Activated T-cell treated with anti-CD3 and anti-CD28 coated beads, Interleukin-2, amount 50 U/mL, for 24 hours (primary cell): Measurements from ENCODE around the gene CCNA2.

Experiments used
- DNase-seq: peaks from one replicate; pipeline ENCODE4 v3.0.0-alpha.2; 2020
- H3K27ac Mint-ChIP-seq: 2 replicates; pipeline ENCODE4 v1.8.0; 2020; ENCODE audit warnings: mild to moderate bottlenecking, mixed read lengths
- H3K27me3 Mint-ChIP-seq: 2 replicates; pipeline ENCODE4 v1.8.0; 2020; ENCODE audit warnings: mixed read lengths
- H3K36me3 Mint-ChIP-seq: 2 replicates; pipeline ENCODE4 v1.8.0; 2020; ENCODE audit warnings: low read depth, mixed read lengths
- H3K4me1 Mint-ChIP-seq: 2 replicates; pipeline ENCODE4 v1.8.0; 2020; ENCODE audit warnings: low read depth, mixed read lengths
- H3K4me3 Mint-ChIP-seq: 2 replicates; pipeline ENCODE4 v1.8.0; 2020; ENCODE audit warnings: mild to moderate bottlenecking, moderate library complexity, mixed read lengths
- H3K9me3 Mint-ChIP-seq: 2 replicates; pipeline ENCODE4 v1.8.0; 2020; ENCODE audit warnings: mixed read lengths

Gene CCNA2

DNA sequence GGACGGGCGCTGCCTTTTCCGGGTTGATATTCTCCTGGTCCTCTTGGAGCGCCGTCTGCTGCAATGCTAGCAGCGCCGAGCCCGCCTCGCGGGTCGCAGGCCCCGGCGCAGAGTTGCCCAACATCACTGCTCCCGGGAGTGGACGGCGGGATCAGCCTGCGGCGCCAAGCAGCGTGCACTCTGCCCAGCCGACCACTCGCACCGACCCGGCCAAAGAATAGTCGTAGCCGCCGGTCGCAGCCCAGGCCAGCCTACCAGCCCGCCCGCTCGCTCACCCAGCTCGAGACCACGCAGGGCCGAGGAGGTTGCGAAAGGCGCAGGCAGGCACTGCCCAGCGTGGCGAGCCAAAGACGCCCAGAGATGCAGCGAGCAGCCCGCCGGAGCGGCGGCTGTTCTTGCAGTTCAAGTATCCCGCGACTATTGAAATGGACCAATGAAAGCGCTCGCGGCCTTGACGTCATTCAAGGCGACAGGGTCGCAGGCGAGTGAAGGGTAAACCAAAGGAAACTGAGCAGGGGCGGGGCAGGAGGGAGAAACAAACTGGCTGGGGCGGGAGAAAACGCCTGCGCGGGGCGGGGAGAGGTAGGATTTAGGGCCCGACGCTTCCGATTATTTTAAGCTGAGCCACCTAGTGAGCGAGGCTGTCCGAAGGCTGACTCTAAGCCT lies at the start of gene CCNA2:
CCNA2 (minus strand) TSS at position 379 of the 666 bp plus-strand sequence; CDS start at position 124, 255 bp downstream.
- Mint-ChIP-seq H3K27ac (peak within 1 kb of the TSS; percentile 91), H3K9me3 (no peaks in the 10 kb centered on the region), H3K27me3 (no peaks in the 10 kb centered on the region), H3K4me3 (peak within 1 kb of the TSS; percentile 97), H3K36me3 (peaks cover 67% of the 10 kb centered on the region), H3K4me1 (peaks cover 20% of the 10 kb centered on the region)
- DNase-seq, result peak; percentile 96

DNA sequence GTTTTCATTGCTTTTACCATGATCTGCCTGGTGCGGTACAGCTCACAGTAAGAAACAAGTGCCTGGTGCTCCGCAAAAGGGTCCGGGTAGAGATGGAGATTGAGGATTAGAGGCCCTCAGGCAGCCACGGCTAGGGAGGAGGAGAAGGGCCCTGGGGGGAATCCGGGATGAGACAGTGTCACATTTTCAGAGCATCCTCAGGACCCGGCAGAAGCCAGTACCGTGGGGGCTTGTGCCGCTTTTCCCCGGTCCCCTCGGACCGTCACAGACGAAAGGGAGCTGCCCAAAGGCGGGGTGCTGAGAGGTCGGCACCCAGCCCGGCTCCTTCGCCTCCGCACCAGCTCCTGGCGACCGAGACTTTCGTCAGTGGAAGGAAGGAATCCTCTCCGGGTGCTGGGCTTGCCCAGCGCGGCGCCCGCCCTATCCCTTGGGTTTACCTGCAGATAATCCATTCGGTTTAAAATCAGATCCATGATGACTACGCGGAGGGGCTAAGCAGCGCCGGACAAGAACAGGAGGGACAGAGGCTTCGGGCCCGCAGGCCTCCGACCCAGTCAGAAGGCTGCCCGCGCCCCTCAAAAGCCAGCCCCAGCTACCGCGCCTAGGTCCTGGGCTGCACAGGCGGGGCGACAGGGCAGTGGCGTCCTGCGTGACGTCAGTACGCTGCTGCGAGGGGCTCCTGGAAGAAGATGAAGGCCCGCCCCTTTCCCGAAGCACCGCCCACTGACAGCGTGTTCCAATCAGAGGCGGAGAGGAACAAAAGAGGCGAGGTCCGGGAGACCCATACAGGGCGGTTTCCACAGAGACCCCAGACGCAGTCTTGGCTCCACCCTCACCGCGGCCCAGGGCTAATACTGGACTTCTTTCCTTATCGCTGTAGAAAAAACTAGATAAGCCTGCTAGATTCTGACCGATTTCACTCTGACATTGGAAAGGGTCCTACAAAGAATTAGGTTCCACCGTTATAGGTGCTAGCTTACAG lies 46.4 kb upstream of the CCNA2 start, which contains the start of gene BBS7:
BBS7 (minus strand) TSS at position 634 of the 982 bp plus-strand sequence; CDS start at position 473, 161 bp downstream.
- Mint-ChIP-seq H3K27me3 (peaks cover 14% of the 10 kb centered on the region), H3K4me1 (peaks cover 24% of the 10 kb centered on the region), H3K27ac (peak within 1 kb of the TSS; percentile 92), H3K4me3 (peak within 1 kb of the TSS; percentile 98), H3K9me3 (no peaks in the 10 kb centered on the region), H3K36me3 (peaks cover 30% of the 10 kb centered on the region)
- peak; percentile 98 for DNase-seq

DNA sequence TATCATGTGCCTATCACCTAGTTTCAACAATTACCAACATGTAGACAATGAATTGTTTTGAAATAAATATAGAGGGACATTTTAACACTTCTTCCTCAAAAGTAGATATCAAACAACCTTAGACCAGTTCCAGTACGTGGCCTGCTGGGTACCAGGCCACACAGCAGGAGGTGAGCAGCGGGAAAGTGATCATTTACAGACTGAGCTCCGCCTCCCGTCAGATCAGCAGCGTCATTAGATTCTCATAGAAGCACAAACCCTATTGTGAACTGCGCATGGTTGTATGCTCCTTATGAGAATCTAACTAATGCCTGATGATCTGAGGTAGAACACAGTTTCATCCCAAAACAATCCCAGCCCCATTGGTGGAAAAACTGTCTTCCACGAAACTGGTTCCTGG lies 40.1 kb upstream of the CCNA2 start:
- H3K4me3 Mint-ChIP-seq, result no peak overlapping the region
- H3K9me3 Mint-ChIP-seq, result no peaks in the 10 kb centered on the region
- H3K27ac Mint-ChIP-seq, result no peak overlapping the region
- H3K36me3 Mint-ChIP-seq, result peaks cover 53% of the 10 kb centered on the region
- H3K27me3 Mint-ChIP-seq, result no peaks in the 10 kb centered on the region
- H3K4me1 Mint-ChIP-seq, result peaks cover 16% of the 10 kb centered on the region
- no peak for DNase-seq

DNA sequence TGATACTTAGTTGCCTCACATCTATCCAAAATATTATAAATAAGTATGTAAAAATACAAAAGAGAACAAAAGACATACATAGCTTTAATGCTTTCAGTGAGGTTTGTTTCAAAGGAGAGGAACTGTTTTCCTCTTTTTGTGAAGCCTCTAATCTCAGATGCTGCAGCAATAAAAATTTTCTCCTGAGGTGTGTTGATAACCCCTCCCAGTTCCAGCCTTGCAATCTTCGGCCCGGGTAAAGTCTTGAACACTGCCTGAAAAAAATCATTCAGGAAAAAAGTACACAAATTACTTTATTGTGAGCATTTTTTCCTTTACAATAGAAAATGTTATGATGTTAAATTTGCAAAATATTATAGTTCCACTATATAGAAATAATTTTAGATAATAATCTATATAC lies 37.7 kb upstream of the CCNA2 start:
- H3K4me3 Mint-ChIP-seq, result no peak overlapping the region
- peaks cover 51% of the 10 kb centered on the region for H3K36me3 Mint-ChIP-seq
- DNase-seq, result no peak
- H3K4me1 Mint-ChIP-seq, result peaks cover 13% of the 10 kb centered on the region
- no peak overlapping the region for H3K27ac Mint-ChIP-seq
- H3K9me3 Mint-ChIP-seq, result no peaks in the 10 kb centered on the region
- H3K27me3 Mint-ChIP-seq, result no peaks in the 10 kb centered on the region

DNA sequence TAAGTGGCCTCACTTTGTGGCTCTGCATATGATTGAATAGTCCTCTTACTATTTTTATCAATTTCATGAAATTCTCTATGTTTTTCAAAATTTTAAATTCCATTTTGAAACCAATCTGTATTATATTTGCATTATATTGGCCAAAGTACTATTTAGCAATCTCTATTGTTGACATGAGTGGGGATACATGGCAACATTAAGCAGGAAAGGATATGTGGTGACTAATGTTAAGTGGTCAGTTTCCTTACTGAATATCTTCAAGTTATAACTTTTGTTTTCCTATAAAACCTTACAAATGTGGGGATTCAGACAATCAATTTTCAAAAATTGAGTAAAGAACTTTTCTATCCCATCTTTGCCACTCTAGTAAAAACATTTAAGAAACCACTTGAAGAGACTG lies 36.4 kb upstream of the CCNA2 start:
- Mint-ChIP-seq H3K27ac (no peak overlapping the region), H3K27me3 (no peaks in the 10 kb centered on the region), H3K4me3 (no peak overlapping the region), H3K36me3 (peaks cover 45% of the 10 kb centered on the region), H3K4me1 (peaks cover 10% of the 10 kb centered on the region), H3K9me3 (no peaks in the 10 kb centered on the region)
- DNase-seq, result no peak

DNA sequence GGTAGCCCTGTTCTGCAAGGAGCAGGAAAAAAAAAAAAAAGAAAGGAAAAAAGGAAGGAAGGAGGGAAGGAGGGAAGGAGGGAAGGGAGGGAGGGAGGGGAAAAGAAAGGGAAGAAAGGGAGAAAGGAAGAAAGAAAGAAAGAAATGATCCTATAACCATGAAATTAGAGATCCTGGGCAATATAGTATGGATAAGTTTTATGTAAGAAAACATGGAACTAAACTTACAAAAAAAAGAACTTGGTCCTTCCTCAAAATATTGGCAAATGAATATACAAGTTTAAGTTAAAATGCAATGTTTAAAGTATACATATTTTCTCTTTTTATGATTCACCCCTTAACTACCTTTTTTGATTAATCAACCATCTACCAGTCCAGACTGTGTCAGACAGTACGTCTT lies 27.7 kb upstream of the CCNA2 start:
- H3K4me3 Mint-ChIP-seq, result no peak overlapping the region
- H3K27me3 Mint-ChIP-seq, result no peaks in the 10 kb centered on the region
- no peak for DNase-seq
- H3K36me3 Mint-ChIP-seq, result peaks cover 48% of the 10 kb centered on the region
- no peaks in the 10 kb centered on the region for H3K4me1 Mint-ChIP-seq
- no peak overlapping the region for H3K27ac Mint-ChIP-seq
- no peaks in the 10 kb centered on the region for H3K9me3 Mint-ChIP-seq

DNA sequence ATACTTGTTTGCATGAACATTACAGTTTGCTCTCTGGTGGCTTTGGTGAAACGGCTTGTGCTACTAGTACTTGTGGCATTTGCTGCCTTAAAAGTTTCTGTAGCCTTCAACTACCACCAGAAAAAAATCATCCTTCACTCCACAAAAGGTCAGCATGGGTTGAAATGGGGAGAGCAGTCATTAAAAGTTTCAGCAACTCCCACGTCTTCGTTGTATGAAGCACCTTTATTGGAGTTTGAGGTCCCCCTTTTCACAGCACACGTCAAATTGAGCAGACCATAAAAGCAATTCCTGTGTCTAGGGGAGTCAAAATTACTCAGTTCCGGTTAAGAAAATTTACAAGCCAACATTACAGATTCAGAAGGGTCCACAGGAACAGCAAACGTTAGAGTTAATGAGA lies 23.0 kb upstream of the CCNA2 start:
- Mint-ChIP-seq H3K4me1 (no peaks in the 10 kb centered on the region), H3K4me3 (no peak overlapping the region), H3K27me3 (no peaks in the 10 kb centered on the region), H3K9me3 (no peaks in the 10 kb centered on the region), H3K36me3 (peaks cover 58% of the 10 kb centered on the region), H3K27ac (no peak overlapping the region)
- no peak for DNase-seq

DNA sequence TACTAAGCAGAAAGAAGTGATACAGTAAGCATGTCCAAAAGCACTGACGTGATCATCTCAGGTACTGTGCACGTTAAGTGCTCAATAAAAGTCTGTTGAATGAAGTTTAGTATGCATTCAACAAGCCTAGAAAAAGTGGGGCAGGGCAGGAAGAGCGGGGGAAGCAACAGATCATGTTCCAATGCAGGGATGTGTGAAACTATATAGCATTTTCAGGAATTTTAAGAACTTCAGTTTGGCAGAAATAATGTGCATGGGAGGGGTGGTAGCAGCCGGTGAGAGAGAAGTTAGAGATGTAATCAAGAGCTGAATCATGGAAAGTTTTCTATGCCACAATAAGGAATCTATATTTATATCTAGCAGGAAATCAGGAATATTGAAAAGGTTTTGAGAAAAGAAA lies 19.2 kb upstream of the CCNA2 start:
- no peaks in the 10 kb centered on the region for H3K4me1 Mint-ChIP-seq
- H3K27me3 Mint-ChIP-seq, result no peaks in the 10 kb centered on the region
- H3K36me3 Mint-ChIP-seq, result peaks cover 66% of the 10 kb centered on the region
- H3K4me3 Mint-ChIP-seq, result no peak overlapping the region
- H3K9me3 Mint-ChIP-seq, result no peaks in the 10 kb centered on the region
- H3K27ac Mint-ChIP-seq, result no peak overlapping the region
- DNase-seq, result no peak

DNA sequence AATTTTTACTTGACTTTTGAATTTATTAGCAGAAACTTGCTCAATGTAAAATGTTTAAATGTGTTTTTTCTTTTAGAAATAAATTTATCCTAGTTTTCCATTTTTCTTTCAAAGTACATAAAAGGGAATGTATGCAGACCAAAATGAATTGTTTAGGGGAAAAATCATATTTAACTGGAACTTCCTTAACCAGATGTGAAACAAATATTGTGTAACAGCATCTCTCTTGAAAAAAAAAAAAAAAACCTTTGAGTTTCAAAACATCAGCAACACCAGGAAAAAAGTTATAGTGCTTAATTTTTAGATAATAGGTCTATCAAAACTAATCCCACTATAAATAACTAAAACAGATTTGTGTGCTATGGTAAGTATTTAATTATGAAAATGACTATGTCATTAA lies 14.5 kb upstream of the CCNA2 start:
- H3K4me3 Mint-ChIP-seq, result no peak overlapping the region
- H3K27ac Mint-ChIP-seq, result no peak overlapping the region
- H3K36me3 Mint-ChIP-seq, result peaks cover 50% of the 10 kb centered on the region
- no peaks in the 10 kb centered on the region for H3K4me1 Mint-ChIP-seq
- no peak for DNase-seq
- no peaks in the 10 kb centered on the region for H3K27me3 Mint-ChIP-seq
- H3K9me3 Mint-ChIP-seq, result no peaks in the 10 kb centered on the region

DNA sequence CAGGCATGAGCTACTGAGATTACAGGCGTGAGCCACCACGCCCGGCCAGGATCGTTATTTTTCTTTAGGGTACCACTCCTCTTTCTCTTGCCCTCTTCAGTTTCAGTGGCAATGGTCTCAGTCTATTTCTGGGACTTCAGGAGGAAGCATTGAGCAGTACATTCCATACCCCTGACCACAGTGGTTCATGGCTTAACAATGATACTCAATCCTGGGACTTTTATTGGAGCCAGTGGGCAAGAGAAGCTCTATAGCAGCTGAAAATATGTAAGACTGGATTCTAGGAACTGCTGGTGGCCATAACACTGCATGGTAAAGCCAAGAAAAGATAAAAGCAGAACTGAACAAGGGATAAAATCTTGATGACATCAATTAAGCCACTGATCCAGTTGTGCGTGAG lies 5.8 kb upstream of the CCNA2 start:
- peaks cover 47% of the 10 kb centered on the region for H3K36me3 Mint-ChIP-seq
- no peaks in the 10 kb centered on the region for H3K9me3 Mint-ChIP-seq
- H3K4me1 Mint-ChIP-seq, result no peaks in the 10 kb centered on the region
- H3K4me3 Mint-ChIP-seq, result no peak overlapping the region
- no peaks in the 10 kb centered on the region for H3K27me3 Mint-ChIP-seq
- no peak overlapping the region for H3K27ac Mint-ChIP-seq
- no peak for DNase-seq

DNA sequence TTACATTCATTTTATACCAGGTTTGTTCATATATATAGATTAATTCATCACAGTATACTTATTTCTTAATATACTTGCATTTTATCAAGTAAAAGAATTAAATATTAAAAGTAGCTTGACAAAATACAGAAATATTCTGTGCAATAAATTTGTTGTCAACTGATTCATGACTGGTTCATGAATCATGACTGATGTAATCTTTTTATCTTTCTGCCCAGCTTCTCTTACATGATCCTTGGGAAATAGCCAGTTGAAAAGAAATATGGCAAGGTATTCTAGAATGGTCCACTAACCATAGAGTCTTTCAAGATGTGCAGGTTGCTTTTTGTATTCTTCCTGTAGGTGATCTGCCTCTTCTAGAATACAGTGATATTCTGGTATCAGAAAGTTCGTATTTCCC lies 4.2 kb upstream of the CCNA2 start:
- no peak for DNase-seq
- H3K9me3 Mint-ChIP-seq, result no peaks in the 10 kb centered on the region
- H3K27me3 Mint-ChIP-seq, result no peaks in the 10 kb centered on the region
- H3K36me3 Mint-ChIP-seq, result peaks cover 48% of the 10 kb centered on the region
- no peak overlapping the region for H3K27ac Mint-ChIP-seq
- H3K4me3 Mint-ChIP-seq, result no peak overlapping the region
- H3K4me1 Mint-ChIP-seq, result peaks cover 5% of the 10 kb centered on the region

DNA sequence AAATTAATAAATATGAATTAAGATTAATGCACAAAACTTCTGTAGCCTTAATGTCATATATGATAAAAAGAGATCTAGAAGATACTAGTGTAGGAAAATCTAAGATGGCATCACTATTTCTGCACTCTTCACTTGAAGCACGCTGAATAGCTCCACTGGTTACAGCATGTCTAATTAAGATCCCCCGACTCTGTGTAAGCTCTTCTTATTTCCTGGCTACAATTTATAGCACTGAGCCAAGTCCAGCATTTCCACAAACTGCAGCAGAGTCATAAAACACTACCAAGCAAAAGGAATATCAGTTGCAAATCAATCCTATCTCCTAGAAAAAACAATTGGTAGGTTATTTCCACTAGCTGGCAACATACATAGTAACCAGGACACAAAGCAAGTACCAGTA lies 1.3 kb upstream of the CCNA2 start:
- Mint-ChIP-seq H3K9me3 (no peaks in the 10 kb centered on the region), H3K27ac (no peak overlapping the region), H3K4me1 (peaks cover 17% of the 10 kb centered on the region), H3K36me3 (peaks cover 57% of the 10 kb centered on the region), H3K27me3 (no peaks in the 10 kb centered on the region), H3K4me3 (no peak overlapping the region)
- DNase-seq, result no peak

DNA sequence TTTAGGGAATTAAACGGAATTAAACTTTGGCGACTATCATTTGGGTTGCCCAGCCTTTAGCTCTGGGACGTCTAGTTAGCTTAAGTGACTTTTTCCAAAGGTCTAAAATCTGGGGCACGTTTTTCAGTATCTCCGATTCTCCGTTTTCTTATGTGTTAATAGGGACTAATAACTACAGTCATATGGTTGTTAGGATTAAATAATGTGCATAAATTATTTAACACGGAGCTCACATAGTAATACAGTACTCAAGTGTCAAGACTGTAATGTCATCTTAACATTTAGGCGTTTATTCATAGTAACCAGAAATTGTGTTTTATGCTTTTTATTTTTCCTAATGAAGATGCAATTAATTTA lies 466 bp upstream of the CCNA2 start:
- DNase-seq, result no peak
- peak overlapping the region; percentile 97 for H3K4me3 Mint-ChIP-seq
- H3K36me3 Mint-ChIP-seq, result peaks cover 62% of the 10 kb centered on the region
- H3K9me3 Mint-ChIP-seq, result no peaks in the 10 kb centered on the region
- H3K4me1 Mint-ChIP-seq, result peaks cover 17% of the 10 kb centered on the region
- peak overlapping the region; percentile 91 for H3K27ac Mint-ChIP-seq
- H3K27me3 Mint-ChIP-seq, result no peaks in the 10 kb centered on the region

DNA sequence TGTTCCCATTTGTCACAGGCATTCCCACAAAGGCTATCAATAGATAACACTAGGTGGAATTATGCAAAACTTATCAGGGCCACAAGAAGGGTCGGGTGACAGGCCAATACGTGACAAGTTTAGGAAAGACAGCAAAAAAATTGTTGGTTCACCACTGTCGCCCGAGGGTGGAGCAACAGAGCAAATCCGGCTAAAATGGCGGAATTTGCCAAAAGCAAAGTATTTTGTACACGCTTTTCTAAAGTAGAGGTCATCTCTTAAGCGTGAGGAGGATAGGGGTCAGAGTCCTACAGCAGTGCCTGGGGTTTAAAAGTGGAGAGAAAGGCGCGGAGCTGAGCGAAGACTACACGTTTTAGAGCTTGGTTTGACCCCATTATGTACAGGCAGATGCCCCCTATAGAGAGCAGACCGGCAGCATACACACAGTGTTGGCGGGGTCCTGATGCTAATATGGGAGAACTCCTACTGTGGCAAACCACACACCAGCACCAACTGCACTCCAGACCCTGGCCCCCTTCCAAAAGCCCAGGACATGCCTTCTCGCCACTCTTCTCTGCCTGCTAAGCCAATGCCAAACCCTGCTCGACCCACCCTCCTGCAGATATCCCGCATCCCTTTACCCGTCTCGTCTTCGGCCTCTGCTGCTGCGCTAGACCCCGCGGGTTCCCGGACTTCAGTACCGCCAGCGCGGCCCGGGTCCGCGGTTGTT lies 733 bp downstream of the CCNA2 start:
- Mint-ChIP-seq H3K36me3 (peaks cover 69% of the 10 kb centered on the region), H3K27me3 (no peaks in the 10 kb centered on the region), H3K27ac (peak overlapping the region; percentile 91), H3K9me3 (no peaks in the 10 kb centered on the region), H3K4me3 (peak overlapping the region; percentile 97), H3K4me1 (peaks cover 20% of the 10 kb centered on the region)
- peak; percentile 35 for DNase-seq
